A673 (cell line): ENCODE results near the gene F2RL2.

Experiments used
- EZH2 ChIP-seq: fragments of 200-600 bp; sonication (generic); IDR thresholded peaks from 2 replicates; pipeline ENCODE4 v1.6.1; 2017; ENCODE audit warnings: borderline replicate concordance, low read depth, mild to moderate bottlenecking, mixed read lengths, antibody characterized with exemption, low read length; ENCODE audit not compliant: poor library complexity, severe bottlenecking
- TF ChIP-seq, protein P1 (sequence below): fragments of 300-800, 200-600 bp; sonication (generic); conservative IDR thresholded peaks from 2 replicates; pipeline ENCODE4 v1.5.1; 2017; ENCODE audit warnings: low read depth, mild to moderate bottlenecking, antibody characterized with exemption, low read length, moderate library complexity, mixed read lengths

DNA sequence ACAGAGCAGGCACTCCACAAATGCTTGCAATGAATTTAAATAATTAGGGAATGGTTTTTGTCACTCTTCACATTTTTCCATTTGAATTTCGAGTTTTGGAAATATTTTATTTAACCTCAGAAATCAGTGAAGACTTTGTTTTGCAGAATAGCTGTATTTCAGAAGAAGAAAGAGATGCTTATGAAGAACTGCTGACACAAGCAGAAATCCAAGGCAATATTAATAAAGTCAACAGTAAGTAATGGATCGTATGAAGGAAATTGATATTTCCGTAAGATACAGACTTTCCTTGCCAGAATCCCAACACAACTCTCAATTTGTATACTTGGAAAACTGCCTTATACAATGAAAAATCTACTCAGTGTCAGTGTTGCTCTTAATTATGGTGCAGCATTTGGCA lies 30.5 kb downstream of the F2RL2 start:
- TF ChIP-seq EZH2: no peak
- TF ChIP-seq, protein P1, sequence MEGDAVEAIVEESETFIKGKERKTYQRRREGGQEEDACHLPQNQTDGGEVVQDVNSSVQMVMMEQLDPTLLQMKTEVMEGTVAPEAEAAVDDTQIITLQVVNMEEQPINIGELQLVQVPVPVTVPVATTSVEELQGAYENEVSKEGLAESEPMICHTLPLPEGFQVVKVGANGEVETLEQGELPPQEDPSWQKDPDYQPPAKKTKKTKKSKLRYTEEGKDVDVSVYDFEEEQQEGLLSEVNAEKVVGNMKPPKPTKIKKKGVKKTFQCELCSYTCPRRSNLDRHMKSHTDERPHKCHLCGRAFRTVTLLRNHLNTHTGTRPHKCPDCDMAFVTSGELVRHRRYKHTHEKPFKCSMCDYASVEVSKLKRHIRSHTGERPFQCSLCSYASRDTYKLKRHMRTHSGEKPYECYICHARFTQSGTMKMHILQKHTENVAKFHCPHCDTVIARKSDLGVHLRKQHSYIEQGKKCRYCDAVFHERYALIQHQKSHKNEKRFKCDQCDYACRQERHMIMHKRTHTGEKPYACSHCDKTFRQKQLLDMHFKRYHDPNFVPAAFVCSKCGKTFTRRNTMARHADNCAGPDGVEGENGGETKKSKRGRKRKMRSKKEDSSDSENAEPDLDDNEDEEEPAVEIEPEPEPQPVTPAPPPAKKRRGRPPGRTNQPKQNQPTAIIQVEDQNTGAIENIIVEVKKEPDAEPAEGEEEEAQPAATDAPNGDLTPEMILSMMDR: no peak
